ENCODE measurements around the gene CAMTA1.
"Not testable (repeated sequence)": the region's sequence is repeated elsewhere in the genome, so short reads cannot be mapped to it uniquely, and the experiment has no call there.

The CAMTA1 gene

GRCh38 chr1:7121622-7121988 lies 336.4 kb downstream of the CAMTA1 start:
- DNase-seq = no peak

GRCh38 chr1:7127322-7128075 lies 342.2 kb downstream of the CAMTA1 start:
- DNase-seq = no peak

GRCh38 chr1:7128293-7128692 lies 343.0 kb downstream of the CAMTA1 start:
- DNase-seq = no peak

- no peak for DNase-seq
These were observed 344.9 kb downstream of the CAMTA1 start for GRCh38 chr1:7130127-7130526.

GRCh38 chr1:7135493-7135892 lies 350.2 kb downstream of the CAMTA1 start:
- no peak for DNase-seq

GRCh38 chr1:7136166-7136953 lies 351.1 kb downstream of the CAMTA1 start:
- DNase-seq = peak; percentile 31

- no peak for DNase-seq
These were observed 355.0 kb downstream of the CAMTA1 start for GRCh38 chr1:7140251-7140650.

- no peak for DNase-seq
These were observed 360.7 kb downstream of the CAMTA1 start for GRCh38 chr1:7145947-7146346.

GRCh38 chr1:7146710-7147109 lies 361.5 kb downstream of the CAMTA1 start:
- no peak for DNase-seq

GRCh38 chr1:7147581-7148282 lies 362.5 kb downstream of the CAMTA1 start:
- not testable (repeated sequence) for DNase-seq

- no peak for DNase-seq
These were observed 364.0 kb downstream of the CAMTA1 start for GRCh38 chr1:7149080-7149838.

GRCh38 chr1:7150724-7151280 lies 365.5 kb downstream of the CAMTA1 start:
- DNase-seq = no peak

- no peak for DNase-seq
These were observed 366.7 kb downstream of the CAMTA1 start for GRCh38 chr1:7151978-7152377.

GRCh38 chr1:7152655-7153054 lies 367.4 kb downstream of the CAMTA1 start:
- no peak for DNase-seq

- no peak for DNase-seq
These were observed 368.2 kb downstream of the CAMTA1 start for GRCh38 chr1:7153464-7153863.

GRCh38 chr1:7159116-7159781 lies 374.0 kb downstream of the CAMTA1 start:
- DNase-seq = no peak

- DNase-seq = not testable (repeated sequence)
These were observed 383.3 kb downstream of the CAMTA1 start for GRCh38 chr1:7168554-7168953.

GRCh38 chr1:7171168-7171567 lies 385.9 kb downstream of the CAMTA1 start:
- no peak for DNase-seq

GRCh38 chr1:7171574-7171973 lies 386.3 kb downstream of the CAMTA1 start:
- no peak for DNase-seq

GRCh38 chr1:7172804-7173203 lies 387.6 kb downstream of the CAMTA1 start:
- DNase-seq = no peak

GRCh38 chr1:7174561-7174960 lies 389.3 kb downstream of the CAMTA1 start:
- no peak for DNase-seq
